Glomerular endothelial cell (primary cell): ENCODE data around the gene USP3. TPM values are rescaled to one million over a fixed set of nuclear protein-coding genes. Genes with fewer than 3 reads are reported as not detected.

ENCODE experiments used
- DNase-seq: peaks from one replicate; pipeline ENCODE4 v3.0.0-alpha.2; 2011; ENCODE audit warnings: low read depth, low spot score; ENCODE audit errors: extremely low read depth
- total RNA-seq: library from RNA; depleted of rRNA; stranded (reverse); fragments of >200 nt; gene quantifications from 2 replicates; pipeline ENCODE4 v1.2.3, GENCODE V29; 2015

The USP3 gene
- total RNA-seq, 1 donor from 2014 or later: 40.0 TPM

DNA sequence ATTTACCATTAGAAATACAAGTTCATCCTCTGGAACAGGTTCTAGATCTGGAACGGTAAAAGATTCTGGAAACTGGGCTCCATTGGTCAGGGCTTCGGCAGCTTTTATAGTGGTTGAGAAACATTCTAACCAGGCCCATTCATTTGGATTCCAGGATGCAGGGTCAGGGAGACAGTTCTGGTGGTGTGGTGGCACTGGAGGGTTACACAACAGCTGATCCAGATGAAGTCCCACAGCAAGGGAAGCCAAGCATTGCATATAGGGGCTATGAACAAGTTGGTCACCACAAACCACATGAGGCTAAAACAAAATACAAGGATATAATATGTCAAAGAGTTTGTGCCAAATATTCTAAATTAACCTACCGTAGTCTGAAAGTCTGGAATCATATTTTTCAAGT, 135.8 kb downstream of the USP3 start:
- no peak for DNase-seq

Other genes with a start within 250 kb of the USP3 start
- gene APH1B, start 227.0 kb upstream of the USP3 start, total RNA-seq: 17.8 and 19.5 TPM in 2 replicates
- 4.9 and 5.5 TPM in 2 replicates for gene CA12, start 122.7 kb upstream of the USP3 start, total RNA-seq
- gene FBXL22, start 92.8 kb downstream of the USP3 start, total RNA-seq: 0.10 and 0.12 TPM in 2 replicates